ENCODE results near the gene MCM5. TPM values are rescaled to one million over a fixed set of nuclear protein-coding genes. Genes with fewer than 3 reads are reported as not detected.

MCM5 gene
- total RNA-seq, 4 donors from 2014 or later, result 19.8 to 25.3 (median 22.4) TPM

- H3K27ac ChIP-seq, result peak overlapping the region in 2 of 4 donors; percentile 58 to 64
- no peak overlapping the region for H3K4me3 ChIP-seq
- TF ChIP-seq EP300 (IDR thresholded peaks at IDR 0.05) (no peak), POLR2A (IDR thresholded peaks at IDR 0.05) (no peak), CTCF (IDR thresholded peaks at IDR 0.05) (no peak)
- no peaks in the 10 kb centered on the region for H3K9me3 ChIP-seq
- DNase-seq (ENCODE audit: low spot score in 2 of 2), result no peak
- peaks cover 0 to 4% (median 0%) of the 10 kb centered on the region in 4 donors for H3K4me1 ChIP-seq
- H3K36me3 ChIP-seq, result peaks cover 8 to 100% (median 11%) of the 10 kb centered on the region in 3 donors
- 85 to 93% methylated on average over 6 of the region's 6 CpGs for WGBS, 2 donors
- H3K27me3 ChIP-seq, result no peaks in the 10 kb centered on the region
These were observed 10.7 kb downstream of the MCM5 start for GRCh38 chr22:35410663-35411034.

GRCh38 chr22:35411102-35411501 is 11.2 kb downstream of the MCM5 start:
- WGBS, 2 donors, result 76% methylated on average over 7 of the region's 7 CpGs
- Histone ChIP-seq H3K27ac (peak overlapping the region in 2 of 4 donors; percentile 58 to 64), H3K4me3 (no peak overlapping the region), H3K36me3 (peaks cover 8 to 100% (median 11%) of the 10 kb centered on the region in 3 donors), H3K27me3 (no peaks in the 10 kb centered on the region), H3K4me1 (peaks cover 0 to 4% (median 0%) of the 10 kb centered on the region in 4 donors), H3K9me3 (no peaks in the 10 kb centered on the region)
- TF ChIP-seq CTCF (IDR thresholded peaks at IDR 0.05) (no peak), EP300 (IDR thresholded peaks at IDR 0.05) (no peak), POLR2A (IDR thresholded peaks at IDR 0.05) (no peak)
- no peak for DNase-seq (ENCODE audit: low spot score in 2 of 2)

GRCh38 chr22:35413624-35414023 is 13.7 kb downstream of the MCM5 start:
- Histone ChIP-seq H3K27ac (no peak overlapping the region), H3K9me3 (no peaks in the 10 kb centered on the region), H3K4me1 (peaks cover 0 to 4% (median 0%) of the 10 kb centered on the region in 4 donors), H3K4me3 (no peak overlapping the region), H3K36me3 (peaks cover 3 to 100% (median 15%) of the 10 kb centered on the region in 3 donors), H3K27me3 (no peaks in the 10 kb centered on the region)
- no peak for DNase-seq (ENCODE audit: low spot score in 2 of 2)
- TF ChIP-seq POLR2A (IDR thresholded peaks at IDR 0.05) (no peak), EP300 (IDR thresholded peaks at IDR 0.05) (no peak), CTCF (IDR thresholded peaks at IDR 0.05) (no peak)
- WGBS, 2 donors, result 95 to 98% methylated on average over 4 of the region's 4 CpGs

GRCh38 chr22:35417606-35418005 is 17.7 kb downstream of the MCM5 start:
- peaks cover 3 to 100% (median 25%) of the 10 kb centered on the region in 3 donors for H3K36me3 ChIP-seq
- no peaks in the 10 kb centered on the region for H3K9me3 ChIP-seq
- no peak overlapping the region for H3K4me3 ChIP-seq
- no peak overlapping the region for H3K27ac ChIP-seq
- no peaks in the 10 kb centered on the region for H3K27me3 ChIP-seq
- DNase-seq (ENCODE audit: low spot score in 2 of 2), result no peak
- no peaks in the 10 kb centered on the region for H3K4me1 ChIP-seq
- no peak for TF ChIP-seq CTCF (IDR thresholded peaks at IDR 0.05)
- no peak for TF ChIP-seq POLR2A (IDR thresholded peaks at IDR 0.05)
- TF ChIP-seq EP300 (IDR thresholded peaks at IDR 0.05), result no peak
- 93 to 96% methylated on average over 9 of the region's 9 CpGs for WGBS, 2 donors

GRCh38 chr22:35418088-35418487 is 18.1 kb downstream of the MCM5 start:
- peaks cover 3 to 100% (median 30%) of the 10 kb centered on the region in 3 donors for H3K36me3 ChIP-seq
- no peak overlapping the region for H3K27ac ChIP-seq
- no peak overlapping the region for H3K4me3 ChIP-seq
- no peak for DNase-seq (ENCODE audit: low spot score in 2 of 2)
- TF ChIP-seq EP300 (IDR thresholded peaks at IDR 0.05) (no peak), POLR2A (IDR thresholded peaks at IDR 0.05) (no peak), CTCF (IDR thresholded peaks at IDR 0.05) (no peak)
- no peaks in the 10 kb centered on the region for H3K4me1 ChIP-seq
- WGBS, 2 donors, result 85 to 90% methylated on average over 8 of the region's 8 CpGs
- no peaks in the 10 kb centered on the region for H3K27me3 ChIP-seq
- no peaks in the 10 kb centered on the region for H3K9me3 ChIP-seq
